ENCODE measurements around the gene VMAC. TPM values are rescaled to one million over a fixed set of nuclear protein-coding genes. Genes with fewer than 3 reads are reported as not detected.
A peak's percentile ranks its signal among the peaks of the same experiment; 100 is the strongest.
"Not testable (repeated sequence)": the region's sequence is repeated elsewhere in the genome, so short reads cannot be mapped to it uniquely, and the experiment has no call there.

VMAC gene
- total RNA-seq (5.9 TPM), polyA plus RNA-seq (10.8 TPM)
- long read RNA-seq, donor 1, partial matches to known transcripts = 0 of 1 reads
- long read RNA-seq, donor 1, other reads (novel, unspliced or antisense) = 0 of 1 reads
- long read RNA-seq, donor 2, transcript VMAC-201 (2 exons, 2,254 nt) = major isoform, 7 of 7 reads
- long read RNA-seq, donor 2, partial matches to known transcripts = 0 of 7 reads
- long read RNA-seq, donor 2, other reads (novel, unspliced or antisense) = 0 of 7 reads
- long read RNA-seq, donor 3, transcript VMAC-201 (2 exons, 2,254 nt) = major isoform, 7 of 7 reads
- long read RNA-seq, donor 3, partial matches to known transcripts = 0 of 7 reads
- long read RNA-seq, donor 3, other reads (novel, unspliced or antisense) = 0 of 7 reads
- long read RNA-seq, donor 4 = 0 reads
- long read RNA-seq, donor 5, transcript VMAC-201 (2 exons, 2,254 nt) = major isoform, 7 of 7 reads
- long read RNA-seq, donor 5, partial matches to known transcripts = 0 of 7 reads
- long read RNA-seq, donor 5, other reads (novel, unspliced or antisense) = 0 of 7 reads
- long read RNA-seq, donor 6, partial matches to known transcripts = 0 of 1 reads
- long read RNA-seq, donor 6, other reads (novel, unspliced or antisense) = 0 of 1 reads
- long read RNA-seq, donor 7, partial matches to known transcripts = 0 of 3 reads
- long read RNA-seq, donor 7, other reads (novel, unspliced or antisense) = 0 of 3 reads
- long read RNA-seq, donor 8, partial matches to known transcripts = 0 of 3 reads
- long read RNA-seq, donor 8, other reads (novel, unspliced or antisense) = 0 of 3 reads
- long read RNA-seq, donor 9, partial matches to known transcripts = 0 of 2 reads
- long read RNA-seq, donor 9, other reads (novel, unspliced or antisense) = 0 of 2 reads
- long read RNA-seq, donor 10, partial matches to known transcripts = 0 of 2 reads
- long read RNA-seq, donor 10, other reads (novel, unspliced or antisense) = 0 of 2 reads

- H3K9me3 ChIP-seq (ENCODE audit: control insufficient read depth in 2 of 2, insufficient read depth in 1 of 2, low read length in 1 of 2) = no peaks in the 10 kb centered on the region
- peaks cover 7 to 16% of the 10 kb centered on the region in 2 donors for H3K36me3 ChIP-seq (ENCODE audit: control insufficient read depth in 2 of 2, insufficient read depth in 2 of 2, low read length in 1 of 2)
- no peaks in the 10 kb centered on the region for H3K27me3 ChIP-seq (ENCODE audit: control insufficient read depth in 2 of 2, insufficient read depth in 1 of 2, low read length in 1 of 2)
- WGBS = under 1% methylated on average over 61 of the region's 61 CpGs
- H3K4me3 ChIP-seq (ENCODE audit: low read length in 2 of 2) = peak within 1 kb of the TSS; percentile 88 to 92
- DNase-seq (ENCODE audit: low read depth in 6 of 9, low spot score in 9 of 9) = peak; percentile 99 to 100 (median 100)
- H3K4me1 ChIP-seq (ENCODE audit: control insufficient read depth in 2 of 2, insufficient read depth in 2 of 2, low read length in 2 of 2) = peaks cover 16 to 20% of the 10 kb centered on the region in 2 donors
- H3K27ac ChIP-seq (ENCODE audit: low read depth in 1 of 2, low read length in 1 of 2) = peak within 1 kb of the TSS; percentile 94 to 95
Measured at GRCh38 chr19:5904352-5905113, at the start of gene VMAC. VMAC (plus strand) TSS chr19:5904872; CDS start chr19:5904891, 19 bp downstream.

- not testable (repeated sequence) for H3K4me1 ChIP-seq (ENCODE audit: control insufficient read depth in 2 of 2, insufficient read depth in 2 of 2, low read length in 2 of 2); H3K27ac ChIP-seq (ENCODE audit: low read depth in 1 of 2, low read length in 1 of 2); H3K9me3 ChIP-seq (ENCODE audit: control insufficient read depth in 2 of 2, insufficient read depth in 1 of 2, low read length in 1 of 2); H3K4me3 ChIP-seq (ENCODE audit: low read length in 2 of 2); H3K36me3 ChIP-seq (ENCODE audit: control insufficient read depth in 2 of 2, insufficient read depth in 2 of 2, low read length in 1 of 2); DNase-seq (ENCODE audit: low read depth in 6 of 9, low spot score in 9 of 9); H3K27me3 ChIP-seq (ENCODE audit: control insufficient read depth in 2 of 2, insufficient read depth in 1 of 2, low read length in 1 of 2)
- 99% methylated on average over 9 of the region's 9 CpGs for WGBS
Measured at GRCh38 chr19:5855151-5855550, 49.5 kb upstream of the VMAC start.

GRCh38 chr19:5857203-5858081 is 47.2 kb upstream of the VMAC start:
- Histone ChIP-seq H3K27me3 (ENCODE audit: control insufficient read depth in 2 of 2, insufficient read depth in 1 of 2, low read length in 1 of 2) (peaks cover 0 to 2% of the 10 kb centered on the region in 2 donors), H3K27ac (ENCODE audit: low read depth in 1 of 2, low read length in 1 of 2) (no peak overlapping the region), H3K4me1 (ENCODE audit: control insufficient read depth in 2 of 2, insufficient read depth in 2 of 2, low read length in 2 of 2) (no peaks in the 10 kb centered on the region), H3K9me3 (ENCODE audit: control insufficient read depth in 2 of 2, insufficient read depth in 1 of 2, low read length in 1 of 2) (no peaks in the 10 kb centered on the region), H3K36me3 (ENCODE audit: control insufficient read depth in 2 of 2, insufficient read depth in 2 of 2, low read length in 1 of 2) (no peaks in the 10 kb centered on the region), H3K4me3 (ENCODE audit: low read length in 2 of 2) (no peak overlapping the region)
- no peak for DNase-seq (ENCODE audit: low read depth in 6 of 9, low spot score in 9 of 9)
- WGBS = 96% methylated on average over 18 of the region's 18 CpGs

- Histone ChIP-seq H3K27ac (ENCODE audit: low read depth in 1 of 2, low read length in 1 of 2) (no peak overlapping the region), H3K36me3 (ENCODE audit: control insufficient read depth in 2 of 2, insufficient read depth in 2 of 2, low read length in 1 of 2) (no peaks in the 10 kb centered on the region), H3K9me3 (ENCODE audit: control insufficient read depth in 2 of 2, insufficient read depth in 1 of 2, low read length in 1 of 2) (no peaks in the 10 kb centered on the region), H3K4me1 (ENCODE audit: control insufficient read depth in 2 of 2, insufficient read depth in 2 of 2, low read length in 2 of 2) (no peaks in the 10 kb centered on the region), H3K4me3 (ENCODE audit: low read length in 2 of 2) (no peak overlapping the region), H3K27me3 (ENCODE audit: control insufficient read depth in 2 of 2, insufficient read depth in 1 of 2, low read length in 1 of 2) (no peaks in the 10 kb centered on the region)
- DNase-seq (ENCODE audit: low read depth in 6 of 9, low spot score in 9 of 9) = no peak
- WGBS = 77% methylated on average over 11 of the region's 11 CpGs
Measured at GRCh38 chr19:5863030-5863665, 41.5 kb upstream of the VMAC start.

GRCh38 chr19:5864013-5864720 is 40.5 kb upstream of the VMAC start:
- no peak for DNase-seq (ENCODE audit: low read depth in 6 of 9, low spot score in 9 of 9)
- no peak overlapping the region for H3K4me3 ChIP-seq (ENCODE audit: low read length in 2 of 2)
- H3K27ac ChIP-seq (ENCODE audit: low read depth in 1 of 2, low read length in 1 of 2) = no peak overlapping the region
- H3K9me3 ChIP-seq (ENCODE audit: control insufficient read depth in 2 of 2, insufficient read depth in 1 of 2, low read length in 1 of 2) = no peaks in the 10 kb centered on the region
- H3K36me3 ChIP-seq (ENCODE audit: control insufficient read depth in 2 of 2, insufficient read depth in 2 of 2, low read length in 1 of 2) = no peaks in the 10 kb centered on the region
- WGBS = 91% methylated on average over 9 of the region's 9 CpGs
- H3K27me3 ChIP-seq (ENCODE audit: control insufficient read depth in 2 of 2, insufficient read depth in 1 of 2, low read length in 1 of 2) = no peaks in the 10 kb centered on the region
- no peaks in the 10 kb centered on the region for H3K4me1 ChIP-seq (ENCODE audit: control insufficient read depth in 2 of 2, insufficient read depth in 2 of 2, low read length in 2 of 2)

GRCh38 chr19:5864725-5865486 is 39.8 kb upstream of the VMAC start:
- no peaks in the 10 kb centered on the region for H3K36me3 ChIP-seq (ENCODE audit: control insufficient read depth in 2 of 2, insufficient read depth in 2 of 2, low read length in 1 of 2)
- no peaks in the 10 kb centered on the region for H3K27me3 ChIP-seq (ENCODE audit: control insufficient read depth in 2 of 2, insufficient read depth in 1 of 2, low read length in 1 of 2)
- WGBS = 94% methylated on average over 14 of the region's 14 CpGs
- H3K9me3 ChIP-seq (ENCODE audit: control insufficient read depth in 2 of 2, insufficient read depth in 1 of 2, low read length in 1 of 2) = no peaks in the 10 kb centered on the region
- DNase-seq (ENCODE audit: low read depth in 6 of 9, low spot score in 9 of 9) = peak in 1 of 9 donors; percentile 6
- H3K27ac ChIP-seq (ENCODE audit: low read depth in 1 of 2, low read length in 1 of 2) = no peak overlapping the region
- no peak overlapping the region for H3K4me3 ChIP-seq (ENCODE audit: low read length in 2 of 2)
- no peaks in the 10 kb centered on the region for H3K4me1 ChIP-seq (ENCODE audit: control insufficient read depth in 2 of 2, insufficient read depth in 2 of 2, low read length in 2 of 2)

- no peaks in the 10 kb centered on the region for H3K4me1 ChIP-seq (ENCODE audit: control insufficient read depth in 2 of 2, insufficient read depth in 2 of 2, low read length in 2 of 2)
- no peak overlapping the region for H3K27ac ChIP-seq (ENCODE audit: low read depth in 1 of 2, low read length in 1 of 2)
- DNase-seq (ENCODE audit: low read depth in 6 of 9, low spot score in 9 of 9) = no peak
- H3K27me3 ChIP-seq (ENCODE audit: control insufficient read depth in 2 of 2, insufficient read depth in 1 of 2, low read length in 1 of 2) = no peaks in the 10 kb centered on the region
- WGBS = 91% methylated on average over 11 of the region's 11 CpGs
- H3K4me3 ChIP-seq (ENCODE audit: low read length in 2 of 2) = no peak overlapping the region
- no peaks in the 10 kb centered on the region for H3K9me3 ChIP-seq (ENCODE audit: control insufficient read depth in 2 of 2, insufficient read depth in 1 of 2, low read length in 1 of 2)
- no peaks in the 10 kb centered on the region for H3K36me3 ChIP-seq (ENCODE audit: control insufficient read depth in 2 of 2, insufficient read depth in 2 of 2, low read length in 1 of 2)
Measured at GRCh38 chr19:5865772-5866171, 38.9 kb upstream of the VMAC start.

Measured in thymus (tissue), 14 donors.